ENCODE measurements around the gene LRMDA. TPM values are rescaled to one million over a fixed set of nuclear protein-coding genes. Genes with fewer than 3 reads are reported as not detected.

Gene LRMDA
- total and polyA plus RNA-seq, 2 donors (not counting 1 experiment from before 2014, with no cell fraction given) = 0.12 TPM; not detected in 1

- intact Hi-C loops (cut with micrococcal nuclease) = no loop called here
- no peak overlapping the region for H3K4me2 ChIP-seq (replicated peaks; ENCODE audit: low read depth, low read length, poor library complexity, severe bottlenecking)
- no peaks in the 10 kb centered on the region for H3K4me1 ChIP-seq (ENCODE audit: control insufficient read depth in 2 of 2, insufficient read depth in 2 of 2, low read length in 2 of 2)
- WGBS (ENCODE audit: insufficient coverage) = 23% methylated on average over 5 of the region's 9 CpGs
- H3K9me3 ChIP-seq (ENCODE audit: control extremely low read depth in 1 of 3, control insufficient read depth in 2 of 3, insufficient read depth in 1 of 3, low read length in 2 of 3) = no peaks in the 10 kb centered on the region
- H3K79me2 ChIP-seq (ENCODE audit: control insufficient read depth, insufficient read depth, low read length) = no peaks in the 10 kb centered on the region
- Mint-ChIP-seq H3K9me3 (ENCODE audit: insufficient read depth) (no peaks in the 10 kb centered on the region), H3K4me3 (no peak overlapping the region), H3K4me1 (no peaks in the 10 kb centered on the region), H3K27me3 (peaks cover 12% of the 10 kb centered on the region), H3K27ac (no peak overlapping the region)
- H3K36me3 ChIP-seq (replicated peaks in 1 of 2; ENCODE audit: control extremely low read depth in 1 of 2, control insufficient read depth in 1 of 2, extremely low read depth in 1 of 2, insufficient read depth in 2 of 2, low read length in 1 of 2) = no peaks in the 10 kb centered on the region
- no peak overlapping the region for H3K9ac ChIP-seq (ENCODE audit: low read length)
- DNase-seq (no peak), ATAC-seq (ENCODE audit: low read depth) (no peak)
- ChIA-PET POLR2A (no interaction called here), CTCF (no interaction called here)
- no peak overlapping the region for H3K4me3 ChIP-seq (ENCODE audit: control extremely low read depth in 1 of 5, extremely low read depth in 1 of 5, insufficient read depth in 1 of 5, low read depth in 2 of 5, low read length in 4 of 5)
- H2AFZ ChIP-seq (ENCODE audit: insufficient read depth, low read depth, low read length, poor library complexity, severe bottlenecking) = no peak overlapping the region
- no peak overlapping the region for H3K27ac ChIP-seq (ENCODE audit: low read length in 2 of 2)
- no peak for TF ChIP-seq CTCF (IDR thresholded peaks at IDR 0.05)
- no peak for TF ChIP-seq EZH2 (IDR thresholded peaks at IDR 0.05; ENCODE audit: borderline replicate concordance, insufficient read depth, low read depth, low read length, poor library complexity, severe bottlenecking)
- no peaks in the 10 kb centered on the region for H3K27me3 ChIP-seq (replicated peaks in 1 of 4; ENCODE audit: control extremely low read depth in 1 of 4, control insufficient read depth in 3 of 4, insufficient read depth in 4 of 4, low read length in 3 of 4)
- no peaks in the 10 kb centered on the region for H4K20me1 ChIP-seq (ENCODE audit: control insufficient read depth, insufficient read depth, low read length, poor library complexity, severe bottlenecking)
These were observed 493.0 kb downstream of the LRMDA start for GRCh38 chr10:75924309-75924902.

GRCh38 chr10:75925999-75926398, 494.6 kb downstream of the LRMDA start:
- no peaks in the 10 kb centered on the region for H3K9me3 ChIP-seq (ENCODE audit: control extremely low read depth in 1 of 3, control insufficient read depth in 2 of 3, insufficient read depth in 1 of 3, low read length in 2 of 3)
- H3K27me3 Mint-ChIP-seq = peaks cover 12% of the 10 kb centered on the region
- H3K4me2 ChIP-seq (replicated peaks; ENCODE audit: low read depth, low read length, poor library complexity, severe bottlenecking) = no peak overlapping the region
- no peak overlapping the region for H3K27ac Mint-ChIP-seq
- H3K4me3 ChIP-seq (ENCODE audit: control extremely low read depth in 1 of 5, extremely low read depth in 1 of 5, insufficient read depth in 1 of 5, low read depth in 2 of 5, low read length in 4 of 5) = no peak overlapping the region
- no peak overlapping the region for H3K9ac ChIP-seq (ENCODE audit: low read length)
- no peaks in the 10 kb centered on the region for H3K79me2 ChIP-seq (ENCODE audit: control insufficient read depth, insufficient read depth, low read length)
- H3K36me3 ChIP-seq (replicated peaks in 1 of 2; ENCODE audit: control extremely low read depth in 1 of 2, control insufficient read depth in 1 of 2, extremely low read depth in 1 of 2, insufficient read depth in 2 of 2, low read length in 1 of 2) = no peaks in the 10 kb centered on the region
- H2AFZ ChIP-seq (ENCODE audit: insufficient read depth, low read depth, low read length, poor library complexity, severe bottlenecking) = no peak overlapping the region
- H3K4me1 Mint-ChIP-seq = no peaks in the 10 kb centered on the region
- H3K27ac ChIP-seq (ENCODE audit: low read length in 2 of 2) = no peak overlapping the region
- H3K9me3 Mint-ChIP-seq (ENCODE audit: insufficient read depth) = no peaks in the 10 kb centered on the region
- ChIA-PET POLR2A (no interaction called here), CTCF (no interaction called here)
- TF ChIP-seq EZH2 (IDR thresholded peaks at IDR 0.05; ENCODE audit: borderline replicate concordance, insufficient read depth, low read depth, low read length, poor library complexity, severe bottlenecking) (no peak), CTCF (IDR thresholded peaks at IDR 0.05) (no peak)
- no peak for DNase-seq
- no peak overlapping the region for H3K4me3 Mint-ChIP-seq
- H3K27me3 ChIP-seq (replicated peaks in 1 of 4; ENCODE audit: control extremely low read depth in 1 of 4, control insufficient read depth in 3 of 4, insufficient read depth in 4 of 4, low read length in 3 of 4) = no peaks in the 10 kb centered on the region
- H4K20me1 ChIP-seq (ENCODE audit: control insufficient read depth, insufficient read depth, low read length, poor library complexity, severe bottlenecking) = no peaks in the 10 kb centered on the region
- H3K4me1 ChIP-seq (ENCODE audit: control insufficient read depth in 2 of 2, insufficient read depth in 2 of 2, low read length in 2 of 2) = no peaks in the 10 kb centered on the region
- intact Hi-C loops (cut with micrococcal nuclease) = no loop called here
- no peak for ATAC-seq (ENCODE audit: low read depth)
- 100% methylated on average over 1 of the region's 1 CpG for WGBS (ENCODE audit: insufficient coverage)
